ENCODE data around the gene SLC9A7.
A peak's percentile ranks its signal among the peaks of the same experiment; 100 is the strongest.

The SLC9A7 gene

GRCh38 chrX:46643636-46644035 lies 115.3 kb downstream of the SLC9A7 start:
- DNase-seq: no peak

- DNase-seq: peak; percentile 38
Observed at GRCh38 chrX:46642145-46642544, 116.8 kb downstream of the SLC9A7 start.

GRCh38 chrX:46637938-46638337 lies 121.0 kb downstream of the SLC9A7 start:
- DNase-seq: no peak

GRCh38 chrX:46636223-46636622 lies 122.7 kb downstream of the SLC9A7 start:
- no peak for DNase-seq

- DNase-seq: no peak
Observed at GRCh38 chrX:46635186-46635585, 123.7 kb downstream of the SLC9A7 start.

- DNase-seq: no peak
Observed at GRCh38 chrX:46634577-46634976, 124.3 kb downstream of the SLC9A7 start.

GRCh38 chrX:46630141-46630540 lies 128.8 kb downstream of the SLC9A7 start:
- no peak for DNase-seq

GRCh38 chrX:46628460-46629371 lies 130.2 kb downstream of the SLC9A7 start:
- no peak for DNase-seq

- no peak for DNase-seq
Observed at GRCh38 chrX:46627711-46628419, 131.1 kb downstream of the SLC9A7 start.

- no peak for DNase-seq
Observed at GRCh38 chrX:46627062-46627461, 131.9 kb downstream of the SLC9A7 start.

GRCh38 chrX:46626566-46626965 lies 132.4 kb downstream of the SLC9A7 start:
- no peak for DNase-seq

GRCh38 chrX:46624090-46624786 lies 134.7 kb downstream of the SLC9A7 start:
- peak; percentile 10 for DNase-seq

GRCh38 chrX:46621572-46621971 lies 137.3 kb downstream of the SLC9A7 start:
- DNase-seq: no peak

- no peak for DNase-seq
Observed at GRCh38 chrX:46620505-46620904, 138.4 kb downstream of the SLC9A7 start.

GRCh38 chrX:46618947-46619346 lies 140.0 kb downstream of the SLC9A7 start:
- no peak for DNase-seq

- no peak for DNase-seq
Observed at GRCh38 chrX:46617906-46618305, 141.0 kb downstream of the SLC9A7 start.

- DNase-seq: no peak
Observed at GRCh38 chrX:46611658-46612362, 147.1 kb downstream of the SLC9A7 start.

- DNase-seq: no peak
Observed at GRCh38 chrX:46610070-46610658, 148.8 kb downstream of the SLC9A7 start.

GRCh38 chrX:46607916-46608315 lies 151.0 kb downstream of the SLC9A7 start:
- no peak for DNase-seq

GRCh38 chrX:46602468-46603102 lies 156.3 kb downstream of the SLC9A7 start:
- DNase-seq: no peak

- DNase-seq: no peak
Observed at GRCh38 chrX:46601283-46601682, 157.6 kb downstream of the SLC9A7 start.

- DNase-seq: no peak
Observed at GRCh38 chrX:46599051-46599560, 159.8 kb downstream of the SLC9A7 start.
